ENCODE measurements around the gene DUSP22.

DNA sequence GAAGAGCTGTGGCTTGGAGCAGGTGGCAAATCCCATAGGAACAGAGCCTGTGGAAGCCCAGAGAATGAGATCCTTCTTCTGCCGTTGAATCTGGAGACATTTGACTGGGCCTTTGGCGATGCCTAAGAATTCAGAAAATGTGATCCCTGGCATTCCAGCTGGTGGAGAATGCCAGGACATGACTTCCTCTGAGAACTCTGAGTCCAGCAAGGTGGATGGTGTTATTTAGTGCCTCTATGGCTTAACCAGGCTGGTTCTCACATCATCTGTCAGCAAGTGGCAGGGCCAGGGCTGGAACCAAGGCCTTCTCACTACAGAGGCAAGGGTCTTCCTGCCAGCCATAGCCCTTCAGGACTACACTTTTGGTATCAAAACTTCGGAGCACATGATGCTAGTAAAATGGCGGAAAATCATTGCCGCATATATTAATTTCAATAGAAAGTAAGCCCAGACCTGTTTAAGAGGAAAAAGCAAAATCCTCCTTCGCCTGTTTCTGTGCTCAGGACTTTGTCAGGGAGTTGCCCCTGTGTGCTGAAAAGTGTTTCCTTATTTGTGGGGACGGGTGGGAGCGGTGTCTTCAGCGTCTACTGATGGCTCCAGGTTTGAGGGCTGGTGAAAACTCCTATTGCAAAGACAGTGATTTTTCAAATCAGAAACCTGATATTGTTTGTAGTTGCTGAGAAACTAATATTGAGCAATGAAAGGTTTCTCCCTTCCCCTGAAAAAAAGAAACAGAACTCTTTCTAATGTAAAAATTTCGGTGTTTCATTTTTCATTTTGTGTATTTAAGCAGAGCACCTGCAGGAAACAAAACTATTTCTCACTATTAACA is 23.9 kb downstream of the DUSP22 start:
- TF ChIP-seq, protein P1, sequence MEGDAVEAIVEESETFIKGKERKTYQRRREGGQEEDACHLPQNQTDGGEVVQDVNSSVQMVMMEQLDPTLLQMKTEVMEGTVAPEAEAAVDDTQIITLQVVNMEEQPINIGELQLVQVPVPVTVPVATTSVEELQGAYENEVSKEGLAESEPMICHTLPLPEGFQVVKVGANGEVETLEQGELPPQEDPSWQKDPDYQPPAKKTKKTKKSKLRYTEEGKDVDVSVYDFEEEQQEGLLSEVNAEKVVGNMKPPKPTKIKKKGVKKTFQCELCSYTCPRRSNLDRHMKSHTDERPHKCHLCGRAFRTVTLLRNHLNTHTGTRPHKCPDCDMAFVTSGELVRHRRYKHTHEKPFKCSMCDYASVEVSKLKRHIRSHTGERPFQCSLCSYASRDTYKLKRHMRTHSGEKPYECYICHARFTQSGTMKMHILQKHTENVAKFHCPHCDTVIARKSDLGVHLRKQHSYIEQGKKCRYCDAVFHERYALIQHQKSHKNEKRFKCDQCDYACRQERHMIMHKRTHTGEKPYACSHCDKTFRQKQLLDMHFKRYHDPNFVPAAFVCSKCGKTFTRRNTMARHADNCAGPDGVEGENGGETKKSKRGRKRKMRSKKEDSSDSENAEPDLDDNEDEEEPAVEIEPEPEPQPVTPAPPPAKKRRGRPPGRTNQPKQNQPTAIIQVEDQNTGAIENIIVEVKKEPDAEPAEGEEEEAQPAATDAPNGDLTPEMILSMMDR (IDR thresholded peaks at IDR 0.05): no peak
- TF ChIP-seq EZH2 (IDR thresholded peaks at IDR 0.05): no peak
